ENCODE measurements around the gene SVIL.

DNA sequence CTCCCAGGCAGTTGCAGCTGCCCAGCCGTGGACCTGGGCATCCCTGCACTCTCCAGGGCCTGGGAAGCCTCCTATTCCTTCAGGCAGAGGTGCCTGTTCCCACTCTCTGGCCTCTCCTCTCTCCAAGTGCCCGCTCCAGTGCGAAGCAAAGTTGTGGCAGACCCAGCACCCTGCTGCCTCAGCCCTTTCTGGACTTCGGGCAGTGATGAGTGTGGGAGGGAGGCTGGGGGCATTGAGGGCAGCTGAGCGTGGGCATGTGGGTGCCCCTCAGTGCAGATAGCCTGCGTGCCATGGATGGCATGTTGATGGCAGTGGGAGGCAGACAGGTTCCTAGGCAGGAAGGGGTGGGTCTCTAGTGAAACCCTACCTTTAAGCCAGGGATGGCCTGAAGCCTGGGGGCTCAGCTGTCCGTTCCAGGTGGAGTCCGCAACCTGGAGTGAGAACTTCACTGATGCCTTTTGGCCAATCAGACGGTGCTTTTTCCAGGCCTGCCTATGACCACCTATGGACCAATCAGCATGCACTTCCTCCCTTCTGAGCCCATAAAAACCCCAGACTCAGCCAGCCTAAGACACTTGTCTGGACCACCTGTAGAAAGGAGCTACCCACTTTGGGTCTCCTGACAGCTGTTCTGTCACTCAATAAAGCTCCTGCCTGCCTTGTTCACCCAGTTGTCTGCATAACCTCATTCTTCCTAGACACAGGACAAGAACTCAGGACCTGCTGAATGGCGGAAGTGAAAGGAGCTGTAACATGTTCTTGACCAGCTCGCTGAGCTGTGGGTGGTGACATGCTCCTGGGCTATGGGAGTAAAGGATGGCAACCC is 26.1 kb downstream of the SVIL start:
- TF ChIP-seq, protein P1, sequence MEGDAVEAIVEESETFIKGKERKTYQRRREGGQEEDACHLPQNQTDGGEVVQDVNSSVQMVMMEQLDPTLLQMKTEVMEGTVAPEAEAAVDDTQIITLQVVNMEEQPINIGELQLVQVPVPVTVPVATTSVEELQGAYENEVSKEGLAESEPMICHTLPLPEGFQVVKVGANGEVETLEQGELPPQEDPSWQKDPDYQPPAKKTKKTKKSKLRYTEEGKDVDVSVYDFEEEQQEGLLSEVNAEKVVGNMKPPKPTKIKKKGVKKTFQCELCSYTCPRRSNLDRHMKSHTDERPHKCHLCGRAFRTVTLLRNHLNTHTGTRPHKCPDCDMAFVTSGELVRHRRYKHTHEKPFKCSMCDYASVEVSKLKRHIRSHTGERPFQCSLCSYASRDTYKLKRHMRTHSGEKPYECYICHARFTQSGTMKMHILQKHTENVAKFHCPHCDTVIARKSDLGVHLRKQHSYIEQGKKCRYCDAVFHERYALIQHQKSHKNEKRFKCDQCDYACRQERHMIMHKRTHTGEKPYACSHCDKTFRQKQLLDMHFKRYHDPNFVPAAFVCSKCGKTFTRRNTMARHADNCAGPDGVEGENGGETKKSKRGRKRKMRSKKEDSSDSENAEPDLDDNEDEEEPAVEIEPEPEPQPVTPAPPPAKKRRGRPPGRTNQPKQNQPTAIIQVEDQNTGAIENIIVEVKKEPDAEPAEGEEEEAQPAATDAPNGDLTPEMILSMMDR (IDR thresholded peaks at IDR 0.05): no peak
- no peak for TF ChIP-seq POLR2A (IDR thresholded peaks at IDR 0.05)

All from Peyer's patch (tissue), 4 donors.